RCC 7860 (cell line): Measurements from ENCODE around the gene PHC1.
"Not testable (repeated sequence)": the region's sequence is repeated elsewhere in the genome, so short reads cannot be mapped to it uniquely, and the experiment has no call there.

Experiments
- DNase-seq: peaks from one replicate; pipeline ENCODE4 v3.0.0-alpha.2; 2015; ENCODE audit warnings: low spot score
- FAIRE-seq: peaks from 2 replicates; lab custom pipeline; 2012; peaks lifted over from hg19 to GRCh38; lab: Jason Lieb, UNC

The PHC1 gene

DNA sequence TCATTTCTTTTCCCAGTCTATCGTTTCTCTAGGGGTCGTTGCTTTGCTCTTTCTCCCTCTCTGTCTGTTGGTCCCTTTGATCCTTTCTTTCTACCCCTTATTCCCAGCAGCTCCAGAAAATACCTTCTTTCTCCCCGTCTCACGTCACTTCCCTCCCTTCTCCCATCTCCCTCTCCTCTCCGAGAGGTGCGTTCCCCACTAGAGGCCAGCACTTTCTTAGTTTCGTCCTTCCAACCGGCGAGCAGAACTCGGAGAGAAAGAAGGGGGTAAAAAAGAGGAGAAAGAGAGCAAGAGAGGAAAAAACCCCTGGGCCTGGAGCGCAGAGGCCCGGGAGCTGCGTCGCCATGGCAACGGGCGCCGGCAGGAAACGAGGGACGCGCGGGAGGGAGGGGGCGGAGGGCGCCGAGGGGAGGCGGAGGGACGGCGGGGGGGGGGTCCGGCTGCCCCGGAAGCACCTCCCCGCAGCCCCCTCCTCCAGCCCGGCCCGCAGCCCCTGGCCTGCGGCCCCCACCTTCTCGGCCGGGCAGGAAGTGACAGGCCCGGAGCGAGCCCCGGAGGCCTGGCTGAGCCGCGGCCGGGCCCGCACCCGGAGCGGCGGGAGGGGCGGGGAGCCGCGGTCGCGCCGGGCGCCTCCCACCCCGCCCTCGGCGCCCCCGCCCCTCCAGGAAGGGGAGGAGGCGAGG lies at the start of gene PHC1:
TSS of gene PHC1 (plus strand) at position 477 of the 683 bp plus-strand sequence. CDS start 3,169 bp downstream, outside the sequence.
- FAIRE-seq = not testable (repeated sequence)
- peak; percentile 48 for DNase-seq

- FAIRE-seq = no peak
These were observed 47.9 kb upstream of the PHC1 start for GRCh38 chr12:8866429-8866828.

GRCh38 chr12:8867009-8867408 lies 47.3 kb upstream of the PHC1 start:
- no peak for FAIRE-seq
- no peak for DNase-seq

More at GRCh38 chr12:8866429-8866828, 47.9 kb upstream of the PHC1 start:
- DNase-seq = no peak

GRCh38 chr12:8867786-8868185 lies 46.5 kb upstream of the PHC1 start:
- DNase-seq = no peak
- no peak for FAIRE-seq

GRCh38 chr12:8870586-8870985 lies 43.7 kb upstream of the PHC1 start:
- DNase-seq (no peak), FAIRE-seq (no peak)

DNA sequence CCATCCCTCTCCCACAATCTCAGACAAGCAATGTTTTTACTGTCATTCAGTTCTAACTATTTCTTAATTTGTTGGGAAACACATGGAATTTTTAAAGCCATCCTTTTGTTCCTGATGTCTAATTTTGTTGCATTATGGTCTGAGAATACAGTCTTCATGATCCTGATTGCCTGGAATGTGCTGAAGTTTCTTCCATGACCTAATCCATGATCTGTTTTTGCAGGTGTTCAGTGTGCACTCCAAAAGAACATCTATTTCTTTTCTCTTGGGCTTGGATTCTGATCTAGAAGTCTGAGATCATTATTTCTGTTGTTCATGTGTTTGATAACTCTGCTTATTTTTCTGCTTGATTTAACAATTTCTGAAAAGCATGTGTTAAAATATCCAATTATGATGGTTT lies 43.2 kb upstream of the PHC1 start:
- FAIRE-seq = no peak
- no peak for DNase-seq

- FAIRE-seq (no peak), DNase-seq (no peak)
These were observed 37.4 kb upstream of the PHC1 start for GRCh38 chr12:8876887-8877286.

DNA sequence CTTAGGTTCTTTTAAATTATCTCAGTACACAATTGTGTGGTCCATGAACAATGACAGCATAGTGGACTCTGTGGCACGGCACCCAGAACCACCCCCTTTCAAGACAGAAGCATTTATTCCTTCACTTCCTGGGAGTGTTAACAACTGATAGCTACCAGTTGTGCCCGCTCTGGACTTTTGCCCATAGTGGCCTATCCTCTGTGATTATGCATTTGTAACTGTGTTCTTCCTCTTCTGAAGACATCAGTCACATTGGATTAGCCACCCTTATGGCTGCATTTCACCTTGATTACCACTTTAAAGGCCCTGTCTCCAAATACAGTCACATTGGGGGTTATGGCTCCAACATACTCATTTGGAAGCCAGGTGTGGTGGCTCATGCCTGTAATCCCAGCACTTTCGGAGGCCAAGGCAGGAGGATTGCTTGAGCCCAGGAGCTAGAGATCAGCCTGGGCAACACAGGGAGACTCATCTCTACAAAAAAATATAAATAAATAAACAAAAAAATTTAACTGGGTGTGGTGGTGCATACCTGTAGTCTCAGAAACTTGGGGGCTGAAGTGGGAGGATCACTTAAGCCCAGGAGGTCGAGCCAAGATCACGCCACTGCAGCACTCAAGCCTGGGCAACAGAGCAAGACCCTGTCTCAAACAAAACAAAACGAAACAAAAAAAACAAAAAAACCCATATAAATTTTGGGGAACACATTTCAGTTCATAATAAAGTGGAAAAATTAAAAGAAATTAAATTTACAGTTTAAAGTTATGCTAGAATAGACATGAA lies 27.6 kb upstream of the PHC1 start:
- DNase-seq (no peak), FAIRE-seq (no peak)

DNA sequence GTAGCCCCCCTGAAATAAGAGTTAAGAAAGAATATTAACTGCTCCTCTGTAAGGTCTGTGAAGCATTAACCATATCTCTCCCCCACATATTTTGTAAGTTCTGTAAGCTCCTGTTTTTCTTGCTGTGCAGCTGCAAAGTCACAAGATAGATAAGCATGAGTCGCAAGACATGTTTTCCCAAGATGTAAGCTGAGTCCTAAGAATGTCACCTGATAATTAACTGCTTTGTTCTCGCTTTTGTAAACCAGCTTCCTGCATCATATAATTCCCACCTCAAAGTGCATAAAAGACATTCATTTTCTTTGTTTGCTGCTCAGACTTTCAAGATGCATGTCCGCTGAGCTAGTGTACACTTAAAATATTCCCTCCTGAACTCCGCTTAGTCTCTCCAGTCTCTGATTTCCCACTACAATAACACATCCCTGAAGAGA lies 27.0 kb upstream of the PHC1 start:
- FAIRE-seq (no peak), DNase-seq (peak; percentile 13)

DNA sequence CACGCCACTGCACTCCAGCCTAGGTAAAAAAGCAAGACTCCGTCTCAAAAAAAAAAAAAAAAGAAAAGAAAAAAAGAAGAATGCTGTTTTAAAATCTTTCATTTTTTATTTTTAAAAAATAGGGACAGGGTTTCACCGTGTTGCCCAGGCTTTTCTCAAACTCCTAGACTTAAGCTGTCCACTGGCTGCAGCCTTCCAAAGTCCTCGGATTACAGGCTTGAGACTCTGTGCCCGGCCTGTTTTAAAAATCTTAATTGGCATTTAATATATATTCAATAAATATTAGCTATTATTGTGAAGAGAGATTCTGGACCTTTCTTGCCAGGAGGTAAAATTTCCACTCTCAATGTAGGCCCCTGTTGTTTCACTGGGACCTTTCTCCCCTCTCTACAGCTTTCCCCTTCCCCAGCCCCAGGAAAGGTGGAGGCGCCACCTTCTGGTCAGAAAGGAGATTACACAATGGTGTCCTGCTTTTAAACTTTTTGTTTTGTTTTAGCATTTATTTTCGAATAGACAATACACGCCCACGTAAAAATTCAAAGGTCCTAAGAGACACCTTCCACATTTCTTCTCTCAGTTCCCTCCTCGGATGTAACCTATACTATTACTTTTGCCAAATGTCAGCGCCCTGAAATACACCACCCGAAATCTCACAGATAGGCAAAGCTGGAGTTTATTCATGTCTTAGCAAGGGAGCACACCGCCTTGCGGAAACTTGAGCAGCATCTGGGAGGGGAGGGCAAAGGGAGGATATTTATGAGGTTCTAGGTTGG lies 23.8 kb upstream of the PHC1 start:
- peak; percentile 41 for FAIRE-seq
- DNase-seq = peak; percentile 16

DNA sequence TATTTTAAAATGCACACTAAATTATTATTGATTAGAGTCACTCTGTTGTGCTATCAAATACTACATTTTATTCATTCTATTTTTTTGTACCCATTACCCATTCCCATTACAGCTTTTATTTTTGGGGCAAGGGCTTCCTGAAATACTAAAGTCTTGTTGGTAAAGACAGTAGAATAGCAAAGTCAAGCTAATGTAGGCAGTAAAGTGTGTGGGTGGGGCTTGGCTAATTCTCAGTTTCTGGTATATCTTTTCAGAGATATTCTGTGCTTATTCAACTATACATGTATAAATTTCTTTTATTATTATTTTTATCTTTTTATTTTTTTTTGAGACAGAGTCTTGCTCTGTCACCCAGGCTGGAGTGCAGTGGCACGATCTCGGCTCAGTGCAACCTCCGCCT lies 22.3 kb upstream of the PHC1 start:
- no peak for DNase-seq
- FAIRE-seq = no peak

GRCh38 chr12:8894378-8894777 lies 19.9 kb upstream of the PHC1 start:
- no peak for FAIRE-seq
- DNase-seq = no peak

GRCh38 chr12:8894986-8895385 lies 19.3 kb upstream of the PHC1 start:
- DNase-seq (no peak), FAIRE-seq (no peak)

- DNase-seq = no peak
- FAIRE-seq = no peak
These were observed 17.2 kb upstream of the PHC1 start for GRCh38 chr12:8897081-8897480.

DNA sequence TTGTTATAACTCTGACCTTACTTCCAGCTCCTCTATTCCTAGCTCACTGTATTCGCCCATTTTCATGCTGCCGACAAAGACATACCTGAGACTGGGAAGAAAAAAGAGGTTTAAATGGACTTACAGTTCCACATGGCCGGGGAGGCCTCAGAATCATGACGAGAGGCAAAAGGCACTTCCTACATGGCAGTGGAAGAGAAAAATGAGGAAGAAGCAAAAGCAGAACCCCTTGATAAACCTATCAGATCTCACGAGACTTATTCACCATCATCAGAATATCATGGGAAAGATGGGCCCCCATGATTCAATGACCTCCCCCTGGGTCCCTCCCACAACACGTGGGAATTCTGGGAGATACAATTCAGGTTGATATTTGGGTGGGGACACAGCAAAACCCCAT lies 14.5 kb upstream of the PHC1 start:
- DNase-seq = no peak
- no peak for FAIRE-seq

- DNase-seq, FAIRE-seq: not testable (repeated sequence)
These were observed 11.6 kb upstream of the PHC1 start for GRCh38 chr12:8902703-8903102.

GRCh38 chr12:8903646-8904045 lies 10.7 kb upstream of the PHC1 start:
- FAIRE-seq = no peak
- DNase-seq = no peak

DNA sequence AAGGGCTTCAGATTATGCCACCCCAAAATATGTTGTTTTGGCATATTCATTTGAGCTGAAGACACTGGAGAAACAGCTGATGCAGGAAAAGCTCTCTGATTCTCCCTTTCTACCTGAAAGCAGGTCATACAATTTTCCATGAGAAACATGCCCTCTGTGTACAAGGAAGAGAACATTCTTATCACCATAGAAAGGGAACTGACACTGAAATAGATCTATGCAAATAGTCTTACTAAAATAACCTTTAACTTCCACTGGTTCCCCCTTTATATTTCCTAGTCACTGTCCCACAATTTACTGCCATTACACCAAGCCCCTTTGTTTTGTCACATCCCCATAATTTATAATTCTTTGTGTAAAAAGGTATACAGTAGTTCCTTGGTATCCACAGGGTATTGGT lies 9.6 kb upstream of the PHC1 start:
- no peak for FAIRE-seq

GRCh38 chr12:8905546-8905945 lies 8.8 kb upstream of the PHC1 start:
- DNase-seq = no peak
- FAIRE-seq = no peak

More for the DNA sequence above, 9.6 kb upstream of the PHC1 start:
- DNase-seq = no peak

- DNase-seq = no peak
- no peak for FAIRE-seq
These were observed 7.8 kb upstream of the PHC1 start for GRCh38 chr12:8906266-8907180.
